ENCODE results near the gene SLC35A4. TPM values are rescaled to one million over a fixed set of nuclear protein-coding genes. Genes with fewer than 3 reads are reported as not detected.

Gene SLC35A4
- total RNA-seq, 2 donors from 2014 or later, result 61.6 to 68.9 TPM

DNA sequence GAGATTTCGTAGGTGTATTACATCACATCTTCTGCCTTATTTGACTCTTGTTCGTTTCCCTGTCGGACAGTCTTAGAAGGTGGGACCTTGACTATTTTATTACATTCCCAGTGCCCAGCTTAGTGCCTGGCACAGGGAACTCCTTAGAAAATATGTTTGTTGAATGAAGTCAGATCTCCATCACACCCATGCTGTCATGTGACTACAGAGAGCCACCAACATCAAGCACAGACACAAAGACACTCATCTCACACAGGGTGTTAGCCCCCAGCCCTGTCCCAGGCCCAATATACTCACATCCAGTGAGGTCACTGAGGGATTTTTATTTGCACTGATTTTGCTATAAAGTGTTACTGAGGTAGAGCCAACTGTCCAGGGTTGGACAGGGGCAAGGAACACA, 6.7 kb upstream of the SLC35A4 start:
- WGBS, 2 experiments (ENCODE audit: insufficient coverage in 1 of 2, insufficient read length in 1 of 2), result 93 to 100% methylated on average over 3 of the region's 3 CpGs
- Mint-ChIP-seq H3K9me3 (no peaks in the 10 kb centered on the region), H3K4me1 (peaks cover 22% of the 10 kb centered on the region), H3K4me3 (peak overlapping the region; percentile 88), H3K27ac (peak overlapping the region; percentile 97), H3K27me3 (ENCODE audit: insufficient read depth) (no peaks in the 10 kb centered on the region), H3K36me3 (ENCODE audit: low read depth) (peaks cover 30% of the 10 kb centered on the region)
- Histone ChIP-seq H3K4me3 (ENCODE audit: low read length) (peak overlapping the region; percentile 85), H3K9ac (ENCODE audit: extremely low read depth, low read length, poor library complexity, severe bottlenecking) (no peak overlapping the region), H3K36me3 (ENCODE audit: control insufficient read depth, insufficient read depth, low read length) (peaks cover 27% of the 10 kb centered on the region), H3K27ac (ENCODE audit: low read depth, low read length) (peak overlapping the region; percentile 77), H3K9me3 (ENCODE audit: control insufficient read depth, low read length) (no peaks in the 10 kb centered on the region), H3K27me3 (ENCODE audit: control insufficient read depth, insufficient read depth, low read length, poor library complexity, severe bottlenecking) (no peaks in the 10 kb centered on the region), H3K4me1 (ENCODE audit: control insufficient read depth, insufficient read depth, low read length) (no peaks in the 10 kb centered on the region)
- TF ChIP-seq CTCF (conservative IDR thresholded peaks at IDR 0.05), result no peak
- no peak for DNase-seq

DNA sequence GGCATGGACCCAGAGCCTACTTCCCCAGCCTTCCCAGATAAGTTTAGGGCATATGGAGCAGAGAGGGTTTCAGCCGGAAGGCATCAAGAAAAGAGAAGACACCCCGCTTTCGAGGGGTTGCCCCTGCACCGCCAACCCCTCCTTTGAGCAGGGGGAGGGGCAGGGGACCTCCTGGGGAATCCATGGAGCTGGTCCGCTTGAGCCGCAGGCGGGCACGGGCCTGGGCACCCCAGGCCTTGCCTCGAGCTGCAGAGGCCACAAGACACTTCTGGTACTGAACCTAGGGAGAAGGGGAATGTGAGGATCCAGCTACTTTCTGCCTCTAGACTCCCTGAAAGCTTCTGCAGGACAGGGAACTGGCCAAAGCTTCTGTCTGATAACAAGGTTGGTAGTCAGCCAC, 6.1 kb upstream of the SLC35A4 start:
- no peak overlapping the region for H3K4me3 Mint-ChIP-seq
- peaks cover 24% of the 10 kb centered on the region for H3K36me3 ChIP-seq (ENCODE audit: control insufficient read depth, insufficient read depth, low read length)
- 97% methylated on average over 9 of the region's 9 CpGs; no CpG with 5 or more reads in 1 of the 2 experiments for WGBS, 2 experiments (ENCODE audit: insufficient coverage in 1 of 2, insufficient read length in 1 of 2)
- DNase-seq, result no peak
- peaks cover 24% of the 10 kb centered on the region for H3K36me3 Mint-ChIP-seq (ENCODE audit: low read depth)
- no peaks in the 10 kb centered on the region for H3K9me3 Mint-ChIP-seq
- H3K27ac ChIP-seq (ENCODE audit: low read depth, low read length), result no peak overlapping the region
- no peak overlapping the region for H3K4me3 ChIP-seq (ENCODE audit: low read length)
- no peak overlapping the region for H3K27ac Mint-ChIP-seq
- peaks cover 23% of the 10 kb centered on the region for H3K4me1 Mint-ChIP-seq
- TF ChIP-seq CTCF (conservative IDR thresholded peaks at IDR 0.05), result no peak
- peaks cover 1% of the 10 kb centered on the region for H3K4me1 ChIP-seq (ENCODE audit: control insufficient read depth, insufficient read depth, low read length)
- H3K9me3 ChIP-seq (ENCODE audit: control insufficient read depth, low read length), result no peaks in the 10 kb centered on the region
- no peaks in the 10 kb centered on the region for H3K27me3 ChIP-seq (ENCODE audit: control insufficient read depth, insufficient read depth, low read length, poor library complexity, severe bottlenecking)
- H3K9ac ChIP-seq (ENCODE audit: extremely low read depth, low read length, poor library complexity, severe bottlenecking), result no peak overlapping the region
- no peaks in the 10 kb centered on the region for H3K27me3 Mint-ChIP-seq (ENCODE audit: insufficient read depth)

DNA sequence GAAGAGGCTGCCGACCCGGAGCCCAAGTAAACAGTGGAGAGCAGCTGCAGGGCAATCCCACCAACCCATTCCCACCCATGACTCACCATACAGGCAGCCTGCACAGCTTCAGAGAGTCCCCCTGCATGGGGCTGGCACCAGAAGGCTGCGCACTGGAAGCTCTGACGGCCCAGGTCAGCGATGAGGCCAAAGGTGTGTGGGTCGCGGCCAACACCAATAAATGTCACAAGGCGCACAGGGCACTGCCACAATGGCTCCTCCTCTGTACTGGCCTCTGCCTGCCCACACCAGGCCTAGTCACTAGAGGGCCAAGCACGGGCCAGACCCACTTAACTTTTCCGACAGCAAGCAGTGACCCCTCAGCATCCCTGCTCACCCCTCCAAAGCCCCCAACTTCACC, 4.4 kb upstream of the SLC35A4 start:
- Mint-ChIP-seq H3K27me3 (ENCODE audit: insufficient read depth) (no peaks in the 10 kb centered on the region), H3K27ac (no peak overlapping the region), H3K36me3 (ENCODE audit: low read depth) (peaks cover 13% of the 10 kb centered on the region), H3K4me3 (no peak overlapping the region), H3K4me1 (peaks cover 26% of the 10 kb centered on the region), H3K9me3 (no peaks in the 10 kb centered on the region)
- TF ChIP-seq CTCF (conservative IDR thresholded peaks at IDR 0.05), result peak; percentile 48
- H3K27me3 ChIP-seq (ENCODE audit: control insufficient read depth, insufficient read depth, low read length, poor library complexity, severe bottlenecking), result no peaks in the 10 kb centered on the region
- peaks cover 13% of the 10 kb centered on the region for H3K36me3 ChIP-seq (ENCODE audit: control insufficient read depth, insufficient read depth, low read length)
- DNase-seq, result no peak
- H3K9me3 ChIP-seq (ENCODE audit: control insufficient read depth, low read length), result no peaks in the 10 kb centered on the region
- no peak overlapping the region for H3K4me3 ChIP-seq (ENCODE audit: low read length)
- H3K4me1 ChIP-seq (ENCODE audit: control insufficient read depth, insufficient read depth, low read length), result peaks cover 4% of the 10 kb centered on the region
- H3K27ac ChIP-seq (ENCODE audit: low read depth, low read length), result no peak overlapping the region
- no peak overlapping the region for H3K9ac ChIP-seq (ENCODE audit: extremely low read depth, low read length, poor library complexity, severe bottlenecking)
- 92% methylated on average over 10 of the region's 10 CpGs; no CpG with 5 or more reads in 1 of the 2 experiments for WGBS, 2 experiments (ENCODE audit: insufficient coverage in 1 of 2, insufficient read length in 1 of 2)

Data from endodermal cell (in vitro differentiated cells).